Measurements from ENCODE around the gene SLC30A7. TPM values are rescaled to one million over a fixed set of nuclear protein-coding genes. Genes with fewer than 3 reads are reported as not detected.

Gene SLC30A7
- total RNA-seq, 1 donor from 2014 or later: 31.3 TPM

- H3K36me3 ChIP-seq (ENCODE audit: control insufficient read depth, insufficient read depth, low read length): no peaks in the 10 kb centered on the region
- no peaks in the 10 kb centered on the region for H3K27me3 ChIP-seq (ENCODE audit: control insufficient read depth, insufficient read depth, low read length)
- no peak overlapping the region for H3K4me3 ChIP-seq (ENCODE audit: low read depth, low read length)
- TF ChIP-seq, protein P1, sequence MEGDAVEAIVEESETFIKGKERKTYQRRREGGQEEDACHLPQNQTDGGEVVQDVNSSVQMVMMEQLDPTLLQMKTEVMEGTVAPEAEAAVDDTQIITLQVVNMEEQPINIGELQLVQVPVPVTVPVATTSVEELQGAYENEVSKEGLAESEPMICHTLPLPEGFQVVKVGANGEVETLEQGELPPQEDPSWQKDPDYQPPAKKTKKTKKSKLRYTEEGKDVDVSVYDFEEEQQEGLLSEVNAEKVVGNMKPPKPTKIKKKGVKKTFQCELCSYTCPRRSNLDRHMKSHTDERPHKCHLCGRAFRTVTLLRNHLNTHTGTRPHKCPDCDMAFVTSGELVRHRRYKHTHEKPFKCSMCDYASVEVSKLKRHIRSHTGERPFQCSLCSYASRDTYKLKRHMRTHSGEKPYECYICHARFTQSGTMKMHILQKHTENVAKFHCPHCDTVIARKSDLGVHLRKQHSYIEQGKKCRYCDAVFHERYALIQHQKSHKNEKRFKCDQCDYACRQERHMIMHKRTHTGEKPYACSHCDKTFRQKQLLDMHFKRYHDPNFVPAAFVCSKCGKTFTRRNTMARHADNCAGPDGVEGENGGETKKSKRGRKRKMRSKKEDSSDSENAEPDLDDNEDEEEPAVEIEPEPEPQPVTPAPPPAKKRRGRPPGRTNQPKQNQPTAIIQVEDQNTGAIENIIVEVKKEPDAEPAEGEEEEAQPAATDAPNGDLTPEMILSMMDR (IDR thresholded peaks at IDR 0.05; ENCODE audit: insufficient read depth, low read length, severe bottlenecking): no peak
- DNase-seq (ENCODE audit: low read depth) (peak; percentile 75), FAIRE-seq (no peak)
These were observed 117.9 kb downstream of the SLC30A7 start for GRCh38 chr1:101013776-101014175.

- TF ChIP-seq, protein P1 (IDR thresholded peaks at IDR 0.05; ENCODE audit: insufficient read depth, low read length, severe bottlenecking): no peak
- DNase-seq (ENCODE audit: low read depth): no peak
- no peak for FAIRE-seq
- no peak overlapping the region for H3K4me3 ChIP-seq (ENCODE audit: low read depth, low read length)
- H3K36me3 ChIP-seq (ENCODE audit: control insufficient read depth, insufficient read depth, low read length): no peaks in the 10 kb centered on the region
- no peaks in the 10 kb centered on the region for H3K27me3 ChIP-seq (ENCODE audit: control insufficient read depth, insufficient read depth, low read length)
These were observed 121.6 kb downstream of the SLC30A7 start for GRCh38 chr1:101017448-101017847.

DNA sequence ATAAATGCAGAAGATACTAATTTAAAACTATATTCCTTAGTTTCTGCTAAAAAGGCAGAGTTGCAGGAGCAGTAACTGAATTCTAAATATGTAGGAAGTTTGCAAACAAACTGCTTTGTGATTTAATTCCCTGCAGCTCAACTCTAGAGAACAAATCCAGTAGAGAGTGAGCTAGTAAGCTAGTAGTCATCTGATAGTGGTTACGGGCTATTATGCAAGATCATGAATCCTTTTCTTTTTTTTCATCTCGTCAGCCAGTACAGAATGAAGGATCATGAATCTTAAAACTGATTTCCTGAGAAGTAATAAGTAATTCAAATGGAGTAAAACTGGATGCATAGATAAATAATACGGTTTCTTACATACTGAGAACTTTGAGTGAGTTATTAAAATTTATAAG, 126.4 kb downstream of the SLC30A7 start:
- Histone ChIP-seq H3K27me3 (ENCODE audit: control insufficient read depth, insufficient read depth, low read length) (no peaks in the 10 kb centered on the region), H3K4me3 (ENCODE audit: low read depth, low read length) (no peak overlapping the region), H3K36me3 (ENCODE audit: control insufficient read depth, insufficient read depth, low read length) (no peaks in the 10 kb centered on the region)
- TF ChIP-seq, protein P1 (IDR thresholded peaks at IDR 0.05; ENCODE audit: insufficient read depth, low read length, severe bottlenecking): no peak
- DNase-seq (ENCODE audit: low read depth) (peak; percentile 73), FAIRE-seq (no peak)

- no peaks in the 10 kb centered on the region for H3K36me3 ChIP-seq (ENCODE audit: control insufficient read depth, insufficient read depth, low read length)
- H3K4me3 ChIP-seq (ENCODE audit: low read depth, low read length): peak overlapping the region; percentile 52
- no peak for FAIRE-seq
- H3K27me3 ChIP-seq (ENCODE audit: control insufficient read depth, insufficient read depth, low read length): no peaks in the 10 kb centered on the region
- TF ChIP-seq, protein P1 (IDR thresholded peaks at IDR 0.05; ENCODE audit: insufficient read depth, low read length, severe bottlenecking): no peak
- no peak for DNase-seq (ENCODE audit: low read depth)
These were observed 129.4 kb downstream of the SLC30A7 start for GRCh38 chr1:101025283-101025656.

- no peaks in the 10 kb centered on the region for H3K36me3 ChIP-seq (ENCODE audit: control insufficient read depth, insufficient read depth, low read length)
- TF ChIP-seq, protein P1 (IDR thresholded peaks at IDR 0.05; ENCODE audit: insufficient read depth, low read length, severe bottlenecking): no peak
- peak; percentile 81 for DNase-seq (ENCODE audit: low read depth)
- no peaks in the 10 kb centered on the region for H3K27me3 ChIP-seq (ENCODE audit: control insufficient read depth, insufficient read depth, low read length)
- H3K4me3 ChIP-seq (ENCODE audit: low read depth, low read length): peak within 1 kb of the TSS; percentile 52
- peak; percentile 64 for FAIRE-seq
These were observed 130.0 kb downstream of the SLC30A7 start, which contains the start of gene DPH5 for GRCh38 chr1:101025657-101026429. DPH5 (minus strand) TSS chr1:101025784; CDS start chr1:101025443, 341 bp downstream.

- no peak for DNase-seq (ENCODE audit: low read depth)
- TF ChIP-seq, protein P1 (IDR thresholded peaks at IDR 0.05; ENCODE audit: insufficient read depth, low read length, severe bottlenecking): no peak
- no peak for FAIRE-seq
- Histone ChIP-seq H3K4me3 (ENCODE audit: low read depth, low read length) (peak overlapping the region; percentile 52), H3K36me3 (ENCODE audit: control insufficient read depth, insufficient read depth, low read length) (no peaks in the 10 kb centered on the region), H3K27me3 (ENCODE audit: control insufficient read depth, insufficient read depth, low read length) (no peaks in the 10 kb centered on the region)
These were observed 130.5 kb downstream of the SLC30A7 start for GRCh38 chr1:101026430-101026788.

Data from bronchial epithelial cell (primary cell).